ENCODE data around the gene SLC4A1AP. TPM values are rescaled to one million over a fixed set of nuclear protein-coding genes. Genes with fewer than 3 reads are reported as not detected.

Gene SLC4A1AP
- total and polyA plus RNA-seq, 2 of the 13 experiments (the other 11 are each of a cell fraction or from before 2014, with no cell fraction given) = 15.3 to 44.6 TPM

DNA sequence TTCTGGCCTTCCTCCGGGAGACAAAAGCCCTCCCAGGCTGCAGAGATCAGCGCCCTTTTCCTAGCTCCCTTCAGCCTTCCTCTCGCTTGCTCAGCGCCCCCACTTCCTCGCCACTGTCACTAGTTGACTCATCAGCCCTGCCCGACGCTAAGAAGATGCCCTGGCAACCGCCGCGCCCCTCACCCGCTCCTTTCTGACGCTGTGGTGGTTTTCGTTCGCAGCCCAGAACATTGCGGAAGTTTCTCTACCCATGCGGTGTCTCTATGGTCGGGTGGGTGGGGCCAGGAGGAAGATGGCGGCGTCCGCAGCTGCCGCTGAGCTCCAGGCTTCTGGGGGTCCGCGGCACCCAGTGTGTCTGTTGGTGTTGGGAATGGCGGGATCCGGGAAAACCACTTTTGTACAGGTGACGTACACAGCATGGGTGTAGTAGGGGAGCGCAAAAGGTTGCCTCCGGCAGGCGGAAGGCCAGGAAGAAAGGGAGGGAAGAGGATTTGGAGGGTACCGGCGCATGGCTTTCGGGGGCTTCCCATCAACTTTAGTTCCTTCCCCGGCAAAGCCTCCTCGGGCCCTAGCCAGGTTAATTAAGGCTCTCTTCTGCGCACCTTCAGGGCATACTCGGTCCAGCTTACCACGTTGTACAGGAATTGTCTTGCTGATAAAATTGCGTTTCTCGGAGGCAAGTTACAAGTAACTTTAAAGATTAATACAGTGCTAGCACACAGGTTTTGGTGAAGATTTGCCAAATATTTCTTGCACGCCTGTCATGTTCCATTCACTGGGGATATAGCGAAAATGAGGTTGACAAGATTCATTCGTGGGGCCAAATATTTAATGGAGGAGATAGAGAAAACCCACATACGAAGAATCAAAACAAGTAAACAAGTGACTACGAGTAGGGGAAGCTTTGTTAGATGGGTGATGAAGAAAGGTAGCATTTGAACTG lies 34.7 kb upstream of the SLC4A1AP start, which contains the start of the genes CCDC121 and GPN1 (continued):
- TF ChIP-seq WIZ (CRISPR knock-in tag; IDR thresholded peaks at IDR 0.05) (no peak), CBX2 (IDR thresholded peaks at IDR 0.05; ENCODE audit: low read depth, low read length) (no peak), CBX2 (CRISPR knock-in tag; IDR thresholded peaks at IDR 0.05; ENCODE audit: low read depth) (no peak), SP4 (CRISPR knock-in tag; IDR thresholded peaks at IDR 0.05) (peak; percentile 82), ZKSCAN5 (CRISPR knock-in tag; IDR thresholded peaks at IDR 0.05) (no peak), ZSCAN21 (CRISPR knock-in tag; IDR thresholded peaks at IDR 0.05; ENCODE audit: borderline replicate concordance) (no peak), ZNF251 (CRISPR knock-in tag; IDR thresholded peaks at IDR 0.05) (no peak), ZNF619 (CRISPR knock-in tag; IDR thresholded peaks at IDR 0.05) (peak; percentile 36; the same call in 1 of the 2 replicates), KLF6 (CRISPR knock-in tag; IDR thresholded peaks at IDR 0.05) (peak; percentile 86), GABPB1 (CRISPR knock-in tag; IDR thresholded peaks at IDR 0.05) (peak; percentile 98)
- TF ChIP-seq, protein P1, sequence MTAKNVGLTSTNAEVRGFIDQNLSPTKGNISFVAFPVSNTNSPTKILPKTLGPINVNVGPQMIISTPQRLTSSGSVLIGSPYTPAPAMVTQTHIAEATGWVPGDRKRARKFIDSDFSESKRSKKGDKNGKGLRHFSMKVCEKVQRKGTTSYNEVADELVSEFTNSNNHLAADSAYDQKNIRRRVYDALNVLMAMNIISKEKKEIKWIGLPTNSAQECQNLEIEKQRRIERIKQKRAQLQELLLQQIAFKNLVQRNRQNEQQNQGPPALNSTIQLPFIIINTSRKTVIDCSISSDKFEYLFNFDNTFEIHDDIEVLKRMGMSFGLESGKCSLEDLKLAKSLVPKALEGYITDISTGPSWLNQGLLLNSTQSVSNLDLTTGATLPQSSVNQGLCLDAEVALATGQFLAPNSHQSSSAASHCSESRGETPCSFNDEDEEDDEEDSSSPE (CRISPR knock-in tag; IDR thresholded peaks at IDR 0.05) = no peak
- TF ChIP-seq, protein P2, sequence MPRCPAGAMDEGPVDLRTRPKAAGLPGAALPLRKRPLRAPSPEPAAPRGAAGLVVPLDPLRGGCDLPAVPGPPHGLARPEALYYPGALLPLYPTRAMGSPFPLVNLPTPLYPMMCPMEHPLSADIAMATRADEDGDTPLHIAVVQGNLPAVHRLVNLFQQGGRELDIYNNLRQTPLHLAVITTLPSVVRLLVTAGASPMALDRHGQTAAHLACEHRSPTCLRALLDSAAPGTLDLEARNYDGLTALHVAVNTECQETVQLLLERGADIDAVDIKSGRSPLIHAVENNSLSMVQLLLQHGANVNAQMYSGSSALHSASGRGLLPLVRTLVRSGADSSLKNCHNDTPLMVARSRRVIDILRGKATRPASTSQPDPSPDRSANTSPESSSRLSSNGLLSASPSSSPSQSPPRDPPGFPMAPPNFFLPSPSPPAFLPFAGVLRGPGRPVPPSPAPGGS (CRISPR knock-in tag; IDR thresholded peaks at IDR 0.05) = peak; percentile 92
- TF ChIP-seq, protein P3, sequence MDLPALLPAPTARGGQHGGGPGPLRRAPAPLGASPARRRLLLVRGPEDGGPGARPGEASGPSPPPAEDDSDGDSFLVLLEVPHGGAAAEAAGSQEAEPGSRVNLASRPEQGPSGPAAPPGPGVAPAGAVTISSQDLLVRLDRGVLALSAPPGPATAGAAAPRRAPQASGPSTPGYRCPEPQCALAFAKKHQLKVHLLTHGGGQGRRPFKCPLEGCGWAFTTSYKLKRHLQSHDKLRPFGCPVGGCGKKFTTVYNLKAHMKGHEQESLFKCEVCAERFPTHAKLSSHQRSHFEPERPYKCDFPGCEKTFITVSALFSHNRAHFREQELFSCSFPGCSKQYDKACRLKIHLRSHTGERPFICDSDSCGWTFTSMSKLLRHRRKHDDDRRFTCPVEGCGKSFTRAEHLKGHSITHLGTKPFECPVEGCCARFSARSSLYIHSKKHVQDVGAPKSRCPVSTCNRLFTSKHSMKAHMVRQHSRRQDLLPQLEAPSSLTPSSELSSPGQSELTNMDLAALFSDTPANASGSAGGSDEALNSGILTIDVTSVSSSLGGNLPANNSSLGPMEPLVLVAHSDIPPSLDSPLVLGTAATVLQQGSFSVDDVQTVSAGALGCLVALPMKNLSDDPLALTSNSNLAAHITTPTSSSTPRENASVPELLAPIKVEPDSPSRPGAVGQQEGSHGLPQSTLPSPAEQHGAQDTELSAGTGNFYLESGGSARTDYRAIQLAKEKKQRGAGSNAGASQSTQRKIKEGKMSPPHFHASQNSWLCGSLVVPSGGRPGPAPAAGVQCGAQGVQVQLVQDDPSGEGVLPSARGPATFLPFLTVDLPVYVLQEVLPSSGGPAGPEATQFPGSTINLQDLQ (CRISPR knock-in tag; IDR thresholded peaks at IDR 0.05) = no peak
- TF ChIP-seq, protein P4, sequence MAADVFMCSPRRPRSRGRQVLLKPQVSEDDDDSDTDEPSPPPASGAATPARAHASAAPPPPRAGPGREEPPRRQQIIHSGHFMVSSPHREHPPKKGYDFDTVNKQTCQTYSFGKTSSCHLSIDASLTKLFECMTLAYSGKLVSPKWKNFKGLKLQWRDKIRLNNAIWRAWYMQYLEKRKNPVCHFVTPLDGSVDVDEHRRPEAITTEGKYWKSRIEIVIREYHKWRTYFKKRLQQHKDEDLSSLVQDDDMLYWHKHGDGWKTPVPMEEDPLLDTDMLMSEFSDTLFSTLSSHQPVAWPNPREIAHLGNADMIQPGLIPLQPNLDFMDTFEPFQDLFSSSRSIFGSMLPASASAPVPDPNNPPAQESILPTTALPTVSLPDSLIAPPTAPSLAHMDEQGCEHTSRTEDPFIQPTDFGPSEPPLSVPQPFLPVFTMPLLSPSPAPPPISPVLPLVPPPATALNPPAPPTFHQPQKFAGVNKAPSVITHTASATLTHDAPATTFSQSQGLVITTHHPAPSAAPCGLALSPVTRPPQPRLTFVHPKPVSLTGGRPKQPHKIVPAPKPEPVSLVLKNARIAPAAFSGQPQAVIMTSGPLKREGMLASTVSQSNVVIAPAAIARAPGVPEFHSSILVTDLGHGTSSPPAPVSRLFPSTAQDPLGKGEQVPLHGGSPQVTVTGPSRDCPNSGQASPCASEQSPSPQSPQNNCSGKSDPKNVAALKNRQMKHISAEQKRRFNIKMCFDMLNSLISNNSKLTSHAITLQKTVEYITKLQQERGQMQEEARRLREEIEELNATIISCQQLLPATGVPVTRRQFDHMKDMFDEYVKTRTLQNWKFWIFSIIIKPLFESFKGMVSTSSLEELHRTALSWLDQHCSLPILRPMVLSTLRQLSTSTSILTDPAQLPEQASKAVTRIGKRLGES (CRISPR knock-in tag; IDR thresholded peaks at IDR 0.05; ENCODE audit: borderline replicate concordance) = no peak
- TF ChIP-seq, protein P5, sequence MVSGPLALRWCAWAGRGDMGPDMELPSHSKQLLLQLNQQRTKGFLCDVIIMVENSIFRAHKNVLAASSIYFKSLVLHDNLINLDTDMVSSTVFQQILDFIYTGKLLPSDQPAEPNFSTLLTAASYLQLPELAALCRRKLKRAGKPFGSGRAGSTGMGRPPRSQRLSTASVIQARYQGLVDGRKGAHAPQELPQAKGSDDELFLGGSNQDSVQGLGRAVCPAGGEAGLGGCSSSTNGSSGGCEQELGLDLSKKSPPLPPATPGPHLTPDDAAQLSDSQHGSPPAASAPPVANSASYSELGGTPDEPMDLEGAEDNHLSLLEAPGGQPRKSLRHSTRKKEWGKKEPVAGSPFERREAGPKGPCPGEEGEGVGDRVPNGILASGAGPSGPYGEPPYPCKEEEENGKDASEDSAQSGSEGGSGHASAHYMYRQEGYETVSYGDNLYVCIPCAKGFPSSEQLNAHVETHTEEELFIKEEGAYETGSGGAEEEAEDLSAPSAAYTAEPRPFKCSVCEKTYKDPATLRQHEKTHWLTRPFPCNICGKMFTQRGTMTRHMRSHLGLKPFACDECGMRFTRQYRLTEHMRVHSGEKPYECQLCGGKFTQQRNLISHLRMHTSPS (CRISPR knock-in tag; IDR thresholded peaks at IDR 0.05; ENCODE audit: low read depth) = peak; percentile 66
- TF ChIP-seq, protein P6, sequence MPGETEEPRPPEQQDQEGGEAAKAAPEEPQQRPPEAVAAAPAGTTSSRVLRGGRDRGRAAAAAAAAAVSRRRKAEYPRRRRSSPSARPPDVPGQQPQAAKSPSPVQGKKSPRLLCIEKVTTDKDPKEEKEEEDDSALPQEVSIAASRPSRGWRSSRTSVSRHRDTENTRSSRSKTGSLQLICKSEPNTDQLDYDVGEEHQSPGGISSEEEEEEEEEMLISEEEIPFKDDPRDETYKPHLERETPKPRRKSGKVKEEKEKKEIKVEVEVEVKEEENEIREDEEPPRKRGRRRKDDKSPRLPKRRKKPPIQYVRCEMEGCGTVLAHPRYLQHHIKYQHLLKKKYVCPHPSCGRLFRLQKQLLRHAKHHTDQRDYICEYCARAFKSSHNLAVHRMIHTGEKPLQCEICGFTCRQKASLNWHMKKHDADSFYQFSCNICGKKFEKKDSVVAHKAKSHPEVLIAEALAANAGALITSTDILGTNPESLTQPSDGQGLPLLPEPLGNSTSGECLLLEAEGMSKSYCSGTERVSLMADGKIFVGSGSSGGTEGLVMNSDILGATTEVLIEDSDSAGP (CRISPR knock-in tag; IDR thresholded peaks at IDR 0.05; ENCODE audit: borderline replicate concordance) = peak; percentile 96

All from HepG2 (cell line).